Measurements from ENCODE around the gene INTS13.

The INTS13 gene

DNA sequence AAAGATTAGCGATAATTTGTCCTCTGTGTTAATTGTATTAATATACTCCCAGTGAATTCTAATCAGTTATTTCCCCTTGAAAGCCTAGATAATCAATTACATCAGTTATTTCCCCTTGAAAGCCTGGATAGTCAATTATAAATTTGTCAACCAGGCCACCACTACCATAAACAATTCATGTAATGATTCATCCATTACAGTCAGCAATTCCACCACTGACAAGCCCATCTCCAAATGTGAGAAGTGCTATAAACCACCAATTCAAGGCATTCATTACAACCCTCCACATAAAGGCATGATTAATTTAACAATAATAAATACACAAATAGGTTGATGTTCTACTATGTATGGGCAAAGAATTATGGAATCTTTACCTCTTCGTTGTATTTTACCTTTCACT, 40.9 kb downstream of the INTS13 start:
- no peak for DNase-seq
- Histone ChIP-seq H3K4me3 (ENCODE audit: low read depth, low read length) (no peak overlapping the region), H3K27me3 (no peaks in the 10 kb centered on the region), H3K9me3 (no peaks in the 10 kb centered on the region), H3K4me1 (no peaks in the 10 kb centered on the region), H3K36me3 (peaks cover 6% of the 10 kb centered on the region; the same call in 1 of the 2 replicates)
- TF ChIP-seq, protein P1, sequence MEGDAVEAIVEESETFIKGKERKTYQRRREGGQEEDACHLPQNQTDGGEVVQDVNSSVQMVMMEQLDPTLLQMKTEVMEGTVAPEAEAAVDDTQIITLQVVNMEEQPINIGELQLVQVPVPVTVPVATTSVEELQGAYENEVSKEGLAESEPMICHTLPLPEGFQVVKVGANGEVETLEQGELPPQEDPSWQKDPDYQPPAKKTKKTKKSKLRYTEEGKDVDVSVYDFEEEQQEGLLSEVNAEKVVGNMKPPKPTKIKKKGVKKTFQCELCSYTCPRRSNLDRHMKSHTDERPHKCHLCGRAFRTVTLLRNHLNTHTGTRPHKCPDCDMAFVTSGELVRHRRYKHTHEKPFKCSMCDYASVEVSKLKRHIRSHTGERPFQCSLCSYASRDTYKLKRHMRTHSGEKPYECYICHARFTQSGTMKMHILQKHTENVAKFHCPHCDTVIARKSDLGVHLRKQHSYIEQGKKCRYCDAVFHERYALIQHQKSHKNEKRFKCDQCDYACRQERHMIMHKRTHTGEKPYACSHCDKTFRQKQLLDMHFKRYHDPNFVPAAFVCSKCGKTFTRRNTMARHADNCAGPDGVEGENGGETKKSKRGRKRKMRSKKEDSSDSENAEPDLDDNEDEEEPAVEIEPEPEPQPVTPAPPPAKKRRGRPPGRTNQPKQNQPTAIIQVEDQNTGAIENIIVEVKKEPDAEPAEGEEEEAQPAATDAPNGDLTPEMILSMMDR (IDR thresholded peaks at IDR 0.05; ENCODE audit: low read depth, low read length) = no peak

DNA sequence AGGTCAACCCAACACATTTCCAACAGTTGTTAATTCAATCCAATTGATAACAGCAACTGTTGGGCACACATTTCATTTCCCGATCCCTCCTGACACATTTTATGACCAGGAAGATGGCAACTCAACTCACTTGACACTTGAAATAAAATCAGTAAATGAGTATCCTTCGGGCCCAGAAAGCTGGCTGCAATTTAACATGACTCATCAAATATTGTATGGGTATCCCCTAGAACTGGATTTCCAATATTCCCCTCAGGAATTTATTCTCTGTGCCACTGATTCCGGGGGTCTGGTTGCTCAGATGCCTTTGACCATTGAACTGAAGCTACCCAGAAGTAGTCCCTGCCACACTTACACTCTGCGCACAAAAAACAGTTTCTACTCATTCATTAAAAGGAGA, 42.1 kb downstream of the INTS13 start:
- H3K4me3 ChIP-seq (ENCODE audit: low read depth, low read length) = no peak overlapping the region
- no peaks in the 10 kb centered on the region for H3K27me3 ChIP-seq
- no peak for DNase-seq
- H3K9me3 ChIP-seq = no peaks in the 10 kb centered on the region
- no peaks in the 10 kb centered on the region for H3K4me1 ChIP-seq
- TF ChIP-seq, protein P1 (IDR thresholded peaks at IDR 0.05; ENCODE audit: low read depth, low read length) = no peak
- peaks cover 6% of the 10 kb centered on the region; the same call in 1 of the 2 replicates for H3K36me3 ChIP-seq

DNA sequence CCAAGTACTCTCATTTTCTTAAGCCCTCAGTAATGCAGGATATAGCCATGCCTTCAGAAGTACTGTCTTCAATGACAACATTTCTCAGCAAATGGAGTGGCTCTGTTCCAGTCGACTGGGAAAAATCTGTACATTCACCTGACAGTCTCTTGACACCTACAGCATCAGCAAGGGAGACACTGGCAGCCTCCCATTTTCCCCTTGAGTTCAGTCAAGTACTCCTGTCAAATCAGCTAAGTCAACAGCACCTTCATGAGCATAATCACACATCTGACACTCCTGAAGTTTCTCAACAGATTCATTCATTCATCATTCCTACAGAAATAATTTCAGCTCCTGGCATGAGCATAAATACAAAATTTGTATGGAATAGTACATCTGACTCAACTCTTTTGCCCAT, 46.1 kb downstream of the INTS13 start:
- no peaks in the 10 kb centered on the region for H3K27me3 ChIP-seq
- TF ChIP-seq, protein P1 (IDR thresholded peaks at IDR 0.05; ENCODE audit: low read depth, low read length) = no peak
- no peak for DNase-seq
- no peaks in the 10 kb centered on the region for H3K9me3 ChIP-seq
- H3K4me3 ChIP-seq (ENCODE audit: low read depth, low read length) = no peak overlapping the region
- H3K36me3 ChIP-seq = no peaks in the 10 kb centered on the region
- no peaks in the 10 kb centered on the region for H3K4me1 ChIP-seq

DNA sequence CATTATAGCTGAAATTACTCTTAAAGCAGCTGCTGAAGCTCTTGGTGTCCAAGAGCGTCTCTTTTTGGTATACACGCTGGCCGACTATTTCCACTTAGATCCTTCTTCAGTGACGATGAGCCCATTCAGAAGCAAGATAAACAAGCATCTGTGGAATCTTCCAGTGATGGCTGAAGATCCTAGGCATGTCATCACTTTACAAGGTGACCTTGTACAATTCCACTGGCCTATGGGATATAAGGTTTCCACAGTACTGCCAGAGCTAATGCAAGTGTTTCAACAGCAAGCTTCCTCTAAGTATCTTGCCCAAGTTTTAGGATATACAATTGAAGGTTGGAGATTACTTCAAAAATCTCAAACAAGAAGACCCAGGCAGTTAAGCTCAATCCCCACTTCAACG, 47.0 kb downstream of the INTS13 start:
- Histone ChIP-seq H3K27me3 (no peaks in the 10 kb centered on the region), H3K36me3 (no peaks in the 10 kb centered on the region), H3K9me3 (no peaks in the 10 kb centered on the region), H3K4me3 (ENCODE audit: low read depth, low read length) (no peak overlapping the region), H3K4me1 (no peaks in the 10 kb centered on the region)
- no peak for DNase-seq
- TF ChIP-seq, protein P1 (IDR thresholded peaks at IDR 0.05; ENCODE audit: low read depth, low read length) = no peak

DNA sequence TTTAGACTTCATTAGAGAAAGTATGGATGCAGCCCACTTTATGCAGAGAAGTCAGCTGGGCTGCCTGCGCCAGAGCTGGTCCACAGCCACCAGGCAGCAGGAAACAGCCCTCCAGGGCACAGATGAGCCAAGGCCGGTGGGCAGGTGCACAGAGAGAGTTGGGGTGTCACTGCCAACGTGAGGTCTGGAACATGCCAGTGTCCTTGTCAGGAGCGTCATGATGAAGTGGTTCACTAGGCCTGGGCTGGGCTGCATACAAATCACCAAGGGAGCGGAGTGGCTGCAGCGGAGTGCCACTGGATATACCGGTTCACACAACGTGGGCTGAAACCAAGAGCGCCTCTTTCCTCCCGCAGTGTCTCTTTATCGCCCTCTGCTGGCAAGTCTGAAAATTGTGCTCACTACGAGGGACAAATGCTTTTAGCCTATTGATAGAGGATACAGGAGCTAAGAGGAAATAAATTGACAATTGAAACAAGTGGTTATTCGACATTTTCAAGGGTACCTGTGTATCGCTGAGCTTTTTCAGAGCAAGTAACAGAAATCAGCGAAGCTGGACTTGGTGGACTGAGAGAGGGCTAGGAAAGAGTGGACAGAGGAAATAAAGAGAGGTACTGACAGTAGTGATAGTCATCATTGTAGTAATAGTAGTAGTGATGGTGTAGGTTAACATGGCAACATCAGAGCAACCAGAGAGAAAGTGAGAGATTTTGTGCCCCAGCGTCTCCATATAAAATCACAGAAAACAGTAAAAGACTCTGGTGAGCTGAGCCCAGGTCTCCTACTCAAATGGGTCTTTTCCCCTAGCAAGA, 52.8 kb downstream of the INTS13 start:
- peaks cover 3% of the 10 kb centered on the region for H3K4me1 ChIP-seq
- H3K27me3 ChIP-seq = no peaks in the 10 kb centered on the region
- no peaks in the 10 kb centered on the region for H3K9me3 ChIP-seq
- H3K36me3 ChIP-seq = no peaks in the 10 kb centered on the region
- peak overlapping the region; percentile 45 for H3K4me3 ChIP-seq (ENCODE audit: low read depth, low read length)
- DNase-seq = peak; percentile 85
- TF ChIP-seq, protein P1 (IDR thresholded peaks at IDR 0.05; ENCODE audit: low read depth, low read length) = peak; percentile 98

DNA sequence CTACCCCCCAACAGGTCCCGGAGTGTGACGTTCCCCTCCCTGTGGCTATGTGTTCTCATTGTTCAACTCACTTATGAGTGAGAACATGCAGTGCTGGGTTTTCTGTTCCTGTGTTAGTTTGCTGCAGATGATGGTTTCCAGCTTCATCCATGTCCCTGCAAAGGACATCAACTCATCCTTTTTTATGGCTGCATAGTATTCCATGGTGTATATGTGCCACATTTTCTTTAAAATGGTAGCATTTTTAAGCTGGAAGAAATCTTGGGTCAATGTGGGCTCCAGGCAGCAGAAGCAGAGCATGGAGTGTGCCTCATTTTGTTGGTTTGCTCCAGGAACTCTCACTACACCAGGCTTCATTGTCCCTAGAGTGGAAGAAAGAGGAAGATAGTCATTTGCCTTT, 57.2 kb downstream of the INTS13 start:
- TF ChIP-seq, protein P1 (IDR thresholded peaks at IDR 0.05; ENCODE audit: low read depth, low read length) = no peak
- no peaks in the 10 kb centered on the region for H3K36me3 ChIP-seq
- H3K27me3 ChIP-seq = no peaks in the 10 kb centered on the region
- no peak for DNase-seq
- no peak overlapping the region for H3K4me3 ChIP-seq (ENCODE audit: low read depth, low read length)
- H3K4me1 ChIP-seq = peaks cover 3% of the 10 kb centered on the region
- no peaks in the 10 kb centered on the region for H3K9me3 ChIP-seq
